Erythroblast (primary cell): ENCODE measurements around the gene FXYD3.
A peak's percentile ranks its signal among the peaks of the same experiment; 100 is the strongest.
"Not testable (repeated sequence)": the region's sequence is repeated elsewhere in the genome, so short reads cannot be mapped to it uniquely, and the experiment has no call there.

Experiments
- DNase-seq, 2 experiments: peaks; one replicate each; lab custom pipeline; 2025; lab: John Stamatoyannopoulos, UW
- GATA1 ChIP-seq: IDR thresholded peaks from 2 replicates; pipeline ENCODE4 v1.6.1; 2011; ENCODE audit warnings: low read depth, mild to moderate bottlenecking, control low read depth, low read length, moderate library complexity
- POLR2A ChIP-seq: IDR thresholded peaks from 2 replicates; pipeline ENCODE4 v1.6.1; 2011; ENCODE audit warnings: mild to moderate bottlenecking, low read length

FXYD3 gene

DNA sequence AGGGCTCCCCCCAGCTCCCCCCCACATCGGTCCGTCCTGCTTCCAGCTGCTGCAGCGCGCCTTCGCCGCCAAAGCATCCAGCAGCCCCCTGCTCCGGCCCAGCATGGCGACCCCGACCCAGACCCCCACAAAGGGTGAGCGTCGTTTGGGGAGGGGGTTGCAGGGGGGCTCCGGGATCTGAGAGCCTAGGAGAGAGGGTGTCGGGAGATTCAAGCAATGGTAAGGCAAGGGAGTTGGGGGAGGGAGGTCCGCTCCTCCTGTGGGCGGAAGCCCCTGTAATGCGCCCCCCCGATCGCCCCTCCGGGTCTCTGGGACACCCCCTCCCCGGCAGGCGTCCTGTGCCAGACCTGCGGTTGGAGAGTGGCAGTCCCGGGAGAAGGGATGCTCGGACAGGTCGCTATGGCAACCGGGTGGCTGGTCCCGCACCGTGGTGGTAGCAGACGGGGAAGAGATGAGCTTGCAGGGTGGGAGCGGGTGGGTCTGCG lies 27.6 kb downstream of the FXYD3 start, which contains the start of gene FXYD7:
Gene FXYD7 (plus strand): TSS at position 25 of the 485 bp plus-strand sequence. CDS start 79 bp downstream, at position 104.
- TF ChIP-seq POLR2A, result no peak
- no peak for TF ChIP-seq GATA1
- DNase-seq, result no peak

DNA sequence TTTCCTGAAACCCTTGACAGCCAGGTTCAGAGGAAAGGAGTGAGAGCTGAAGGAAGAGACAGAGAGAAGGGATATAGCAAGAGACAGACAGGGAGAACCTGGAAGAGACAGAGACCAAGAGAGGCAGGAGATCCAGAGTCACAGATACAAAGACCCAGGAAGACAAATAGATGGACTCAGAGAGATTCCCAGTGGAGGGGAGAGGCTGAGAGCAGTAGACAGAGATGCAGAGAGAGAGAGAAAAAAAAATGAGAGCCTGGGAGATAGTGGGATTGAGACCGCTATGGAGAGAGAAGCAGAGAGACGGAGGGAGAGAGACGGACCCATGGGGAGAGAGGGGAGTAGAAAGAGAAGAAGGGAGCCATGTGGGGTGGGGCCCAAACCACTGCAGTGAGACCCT lies 28.2 kb downstream of the FXYD3 start:
- no peak for DNase-seq
- TF ChIP-seq POLR2A, result no peak
- TF ChIP-seq GATA1, result no peak

DNA sequence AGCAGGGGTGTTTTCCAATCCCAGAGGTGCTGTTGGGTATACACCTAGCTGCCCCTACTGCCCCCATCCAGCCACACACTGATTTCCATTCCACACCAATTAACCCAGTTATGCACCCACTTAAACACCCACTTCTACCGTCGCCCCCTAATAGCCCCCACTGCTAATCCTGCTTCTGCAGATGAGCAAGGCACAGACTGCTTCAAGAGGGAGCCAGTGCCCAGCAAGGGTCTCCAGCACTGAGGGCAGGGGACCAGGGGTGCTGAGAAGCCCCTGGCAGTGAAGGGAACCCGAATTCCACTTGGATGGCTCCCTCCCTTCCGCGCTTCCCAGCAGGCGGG lies 28.6 kb downstream of the FXYD3 start:
- no peak for DNase-seq
- TF ChIP-seq GATA1, result no peak
- TF ChIP-seq POLR2A, result no peak

DNA sequence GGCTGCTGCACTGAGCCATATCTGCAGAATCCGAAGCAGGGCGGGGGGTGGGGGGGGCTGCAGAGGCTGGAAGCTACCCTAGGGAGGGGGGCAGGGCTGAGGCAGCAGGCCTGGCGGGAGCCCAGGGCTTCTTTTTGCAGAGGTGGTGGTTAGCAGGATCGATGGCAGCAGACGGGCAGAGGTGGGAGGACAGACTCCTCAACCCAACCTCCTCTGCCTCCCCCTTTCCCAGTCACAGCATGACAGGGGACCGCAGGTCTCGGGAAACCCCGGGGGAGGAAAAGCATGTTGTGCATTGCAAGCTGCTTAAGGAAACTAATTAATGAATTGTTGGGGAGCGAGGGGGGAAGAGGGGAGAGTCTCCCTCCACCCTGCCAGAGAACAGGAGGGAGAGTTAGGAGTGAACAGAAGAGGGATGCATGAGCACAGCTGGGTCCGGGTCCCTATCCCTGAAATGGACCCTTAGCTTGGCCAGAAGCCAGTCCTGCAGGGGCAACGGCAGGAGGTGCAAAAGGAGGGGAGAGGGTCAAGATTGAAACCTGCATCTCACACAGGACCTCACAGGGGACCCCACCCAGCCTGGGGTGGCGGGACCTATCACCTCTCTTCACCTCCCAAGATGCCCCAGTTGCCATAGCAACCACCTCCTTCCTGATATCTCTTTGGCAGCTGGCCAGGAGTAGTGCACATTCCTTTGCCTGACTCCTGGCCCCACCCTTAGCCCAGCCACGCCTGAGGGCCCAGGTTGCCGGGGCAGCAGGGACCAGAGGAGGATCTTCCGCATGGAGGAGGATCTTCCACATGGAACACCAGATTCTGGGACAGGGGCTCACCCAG lies 29.2 kb downstream of the FXYD3 start:
- DNase-seq, result peak; percentile 35 to 52
- TF ChIP-seq GATA1 (no peak), POLR2A (no peak)

DNA sequence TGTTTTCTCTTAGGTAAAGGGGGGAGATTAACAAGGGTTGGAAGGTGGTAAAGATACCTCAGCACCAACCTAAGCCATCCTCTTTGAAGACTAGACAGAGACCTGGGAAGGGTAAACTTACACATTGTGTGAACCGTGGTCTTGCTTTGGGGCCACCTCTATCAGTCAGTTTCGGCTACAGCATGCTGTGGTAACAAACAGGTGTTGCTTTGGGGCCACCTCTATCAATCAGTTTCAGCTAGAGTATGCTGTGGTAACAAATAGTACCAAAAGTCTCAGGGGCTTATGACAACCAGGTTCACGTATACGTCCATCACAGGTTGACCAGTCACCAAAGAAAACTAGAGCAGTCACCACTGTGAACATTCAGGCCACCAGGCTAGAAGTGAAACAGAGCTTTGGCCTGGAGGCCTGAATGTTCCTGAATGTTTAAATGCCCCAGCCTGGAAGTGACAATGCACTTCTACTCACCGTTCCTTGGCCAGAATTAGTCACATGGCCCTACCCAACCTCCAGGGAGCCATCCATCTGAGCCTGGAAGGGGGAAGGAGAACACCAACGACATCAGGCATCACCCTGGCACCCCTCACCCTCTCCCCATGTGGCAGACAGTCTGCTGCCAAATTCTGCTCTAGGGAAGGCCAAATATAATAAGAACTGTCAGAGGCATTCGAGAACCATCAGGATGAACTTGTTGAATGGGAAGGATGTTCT lies 31.3 kb downstream of the FXYD3 start:
- no peak for TF ChIP-seq GATA1
- TF ChIP-seq POLR2A, result no peak

DNA sequence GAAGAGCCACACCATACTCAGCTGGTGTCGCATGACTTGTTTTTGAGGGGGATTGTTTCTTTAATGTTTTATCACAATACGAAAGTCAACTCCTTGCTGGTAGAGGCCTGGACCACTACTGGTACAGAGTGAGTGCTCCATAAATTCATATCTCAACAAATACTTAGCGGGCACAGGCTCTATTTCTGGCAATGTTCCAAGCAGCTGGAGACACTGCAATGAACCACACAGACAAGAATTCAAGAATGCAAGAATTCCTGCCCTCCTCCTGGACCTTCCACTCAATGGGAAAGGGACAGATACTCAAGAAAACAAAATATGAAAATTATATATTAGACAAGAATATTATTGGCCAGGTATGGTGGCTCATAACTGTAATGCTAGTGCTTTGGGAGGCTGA lies 33.8 kb downstream of the FXYD3 start:
- no peak for DNase-seq
- TF ChIP-seq POLR2A, result no peak
- no peak for TF ChIP-seq GATA1

More for the DNA sequence above, 31.3 kb downstream of the FXYD3 start:
- DNase-seq, result no peak

DNA sequence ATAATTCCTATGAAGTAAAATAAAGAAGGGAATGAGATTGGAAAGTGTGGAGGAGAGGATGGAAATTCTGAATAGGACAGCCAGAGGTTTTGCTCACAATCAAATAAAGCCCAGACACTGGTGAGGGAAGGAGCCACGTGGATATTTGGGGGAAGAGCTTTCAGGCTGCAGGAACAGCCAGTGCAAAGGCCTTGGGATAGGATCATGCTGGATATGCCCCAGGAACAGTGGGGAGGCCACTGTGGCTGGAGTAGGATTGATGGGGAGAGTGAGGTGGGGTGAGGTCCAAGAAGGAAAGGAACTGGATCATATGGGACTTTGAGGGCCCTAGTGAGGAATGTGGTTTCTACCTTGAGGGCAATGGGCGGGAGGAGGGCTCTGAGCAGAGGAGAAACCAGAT lies 34.8 kb downstream of the FXYD3 start:
- no peak for DNase-seq
- TF ChIP-seq POLR2A, result no peak

DNA sequence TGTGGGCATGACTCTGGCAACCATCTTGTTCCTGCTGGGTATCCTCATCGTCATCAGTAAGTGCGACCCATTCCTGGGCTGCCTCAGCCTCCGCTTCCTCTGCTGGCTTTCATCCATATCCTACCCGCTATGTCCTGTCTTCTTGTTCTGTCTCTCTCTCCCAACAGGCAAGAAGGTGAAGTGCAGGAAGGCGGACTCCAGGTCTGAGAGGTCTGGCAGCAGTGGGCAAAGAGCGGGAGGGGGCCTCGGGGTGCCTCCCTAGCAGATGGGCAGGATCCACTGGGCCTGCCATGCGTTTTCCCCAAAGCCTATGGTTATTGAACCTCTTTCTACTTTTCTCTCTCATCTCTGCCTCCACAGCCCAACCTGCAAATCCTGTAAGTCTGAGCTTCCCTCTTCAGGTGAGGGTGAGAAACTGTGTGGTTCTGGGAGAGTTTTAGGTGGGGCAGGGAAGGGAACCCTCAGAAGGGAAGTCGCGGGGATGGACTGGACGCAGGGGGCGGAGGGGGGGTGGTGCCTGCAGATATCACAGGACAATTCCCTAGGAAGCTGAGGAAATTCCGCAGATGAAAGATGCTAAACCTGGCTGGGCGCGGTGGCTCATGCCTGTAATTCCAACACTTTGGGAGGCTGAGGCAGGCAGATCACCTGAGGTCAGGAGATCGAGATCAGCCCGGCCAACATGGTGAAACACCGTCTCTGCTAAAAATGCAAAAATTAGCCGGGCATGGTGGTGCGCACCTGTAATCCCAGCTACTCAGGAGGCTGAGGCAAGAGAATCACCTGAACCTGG lies 35.8 kb downstream of the FXYD3 start:
- TF ChIP-seq GATA1, result no peak
- no peak for TF ChIP-seq POLR2A
- DNase-seq, result no peak

DNA sequence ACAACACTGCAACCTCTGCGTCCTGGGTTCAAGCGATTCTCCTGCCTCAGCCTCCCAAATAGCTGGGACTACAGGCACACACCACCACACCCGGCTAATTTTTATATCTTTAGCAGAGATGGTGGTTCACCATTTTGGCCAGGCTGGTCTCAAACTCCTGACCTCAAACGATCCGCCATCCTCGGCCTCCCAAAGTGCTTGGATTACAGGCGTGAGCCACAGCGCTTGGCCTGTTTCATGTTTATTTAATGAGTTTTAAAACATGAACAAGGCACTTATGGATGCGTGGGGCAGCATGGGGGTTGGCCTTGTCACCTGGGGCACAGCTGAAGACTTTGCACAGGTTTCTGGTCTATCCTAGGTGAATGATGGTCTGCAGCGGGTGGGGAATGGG lies 37.5 kb downstream of the FXYD3 start:
- DNase-seq, result not testable (repeated sequence)

DNA sequence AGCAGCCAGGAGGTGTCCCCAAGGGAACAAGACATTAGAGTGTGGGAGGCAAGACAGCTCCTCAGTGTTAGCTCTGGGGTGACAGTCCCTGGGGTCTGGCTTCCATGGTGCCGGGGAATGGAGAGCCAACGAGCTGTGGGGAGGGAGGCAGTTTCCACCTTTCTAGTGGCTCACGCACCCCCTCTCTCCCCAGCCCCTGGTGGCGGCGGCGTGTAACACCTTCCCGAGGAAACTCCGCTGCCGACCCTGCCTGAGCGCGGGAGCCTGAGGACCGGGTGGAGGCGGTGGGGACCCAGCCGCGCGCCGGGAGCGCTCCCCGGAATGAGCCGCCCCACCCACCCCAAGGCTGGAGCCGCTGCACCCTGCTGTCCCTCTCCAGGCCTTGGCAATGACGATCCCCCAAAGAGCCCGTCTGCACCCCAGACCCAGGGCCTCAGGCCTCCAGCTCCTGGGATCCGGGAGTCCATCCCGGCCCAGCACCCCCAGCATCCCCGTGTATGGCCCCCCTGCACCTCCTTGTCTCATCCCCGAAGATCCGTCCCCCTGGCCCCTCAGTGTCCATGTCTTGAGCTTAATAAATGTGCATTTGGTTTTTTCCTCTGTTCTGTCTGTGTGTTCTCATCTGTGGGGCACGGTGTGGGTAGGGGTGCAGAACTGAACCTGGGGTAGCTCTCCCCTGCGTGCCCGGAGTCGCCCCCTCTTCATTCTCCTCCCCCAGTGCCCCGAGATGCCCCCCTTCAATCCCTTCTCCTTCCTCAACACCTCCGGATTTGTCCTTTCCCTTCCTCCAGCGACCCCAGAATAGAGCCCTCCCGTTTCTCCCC lies 38.3 kb downstream of the FXYD3 start:
- DNase-seq, result peak in 1 of 2 experiments; percentile 39
- TF ChIP-seq POLR2A, result no peak
- no peak for TF ChIP-seq GATA1

DNA sequence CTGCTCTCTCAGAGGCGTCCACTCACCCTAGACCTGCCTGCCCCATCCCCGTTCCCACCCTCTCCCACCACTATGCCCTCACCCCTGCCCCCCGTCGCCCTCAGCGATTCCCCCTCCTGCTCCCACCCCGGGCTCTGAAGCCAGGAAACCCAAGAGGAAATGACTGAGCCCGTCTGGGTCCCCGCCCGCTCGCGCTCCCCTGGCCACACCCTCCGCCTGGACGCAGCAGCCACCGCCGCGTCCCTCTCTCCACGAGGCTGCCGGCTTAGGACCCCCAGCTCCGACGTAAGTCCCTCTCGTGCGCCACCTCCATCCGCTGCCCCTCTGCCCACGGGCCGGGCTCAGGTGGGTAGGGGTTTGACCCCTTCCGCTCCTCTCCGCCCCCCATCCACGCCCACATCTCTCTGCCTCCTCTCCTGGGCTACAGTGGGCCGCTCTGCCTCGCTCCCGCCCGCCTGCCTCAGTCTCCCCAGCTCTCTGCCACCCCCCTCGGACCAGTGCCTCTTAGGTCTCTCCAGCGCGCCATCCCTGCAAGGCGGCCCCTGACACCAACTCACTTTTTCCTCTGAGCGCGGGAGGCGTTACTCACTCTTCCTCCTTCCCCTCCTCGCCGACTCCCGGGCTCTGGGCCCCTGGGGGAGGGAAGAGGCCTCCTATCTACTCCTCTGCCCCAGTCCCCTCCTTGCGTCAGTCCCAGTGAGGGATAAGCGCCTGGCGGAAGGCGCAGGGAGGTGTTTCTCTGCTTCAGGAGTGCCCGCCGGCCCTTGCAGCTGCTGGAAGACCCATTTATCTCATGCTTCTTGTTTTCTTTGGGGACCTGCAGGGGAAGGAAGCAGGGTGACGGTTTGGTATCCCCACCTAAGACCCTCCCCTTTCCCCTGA lies 39.1 kb downstream of the FXYD3 start, which contains the start of gene FXYD5:
Gene FXYD5 (plus strand): TSS at position 211 of the 882 bp plus-strand sequence. CDS start 816 bp downstream, outside the sequence.
- no peak for TF ChIP-seq GATA1
- TF ChIP-seq POLR2A, result peak; percentile 69
- DNase-seq, result peak in 1 of 2 experiments; percentile 49

DNA sequence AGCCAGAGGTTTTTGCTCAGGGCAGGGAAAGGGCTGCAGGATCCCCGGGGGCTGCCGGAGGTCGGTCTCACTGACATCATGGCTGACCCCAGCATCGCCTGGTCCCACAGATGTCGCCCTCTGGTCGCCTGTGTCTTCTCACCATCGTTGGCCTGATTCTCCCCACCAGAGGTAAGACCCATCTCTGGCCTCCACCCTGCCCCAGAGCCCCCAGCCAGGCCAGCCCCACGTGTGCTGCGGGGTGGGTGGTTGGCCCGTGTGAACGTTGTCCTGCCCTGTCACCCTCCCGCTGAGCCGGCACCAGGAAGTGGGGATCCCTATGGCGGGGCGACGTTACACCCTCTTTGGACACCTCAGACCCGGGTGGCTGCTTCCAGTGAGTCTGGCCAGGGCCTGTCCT lies 39.8 kb downstream of the FXYD3 start:
- TF ChIP-seq GATA1 (no peak), POLR2A (peak; percentile 0)
- DNase-seq, result no peak
